ENCODE data around the gene SCMH1.

GRCh38 chr1:41046347-41046775, 195.7 kb downstream of the SCMH1 start:
- TF ChIP-seq CTCF (IDR thresholded peaks at IDR 0.05; ENCODE audit: low read length) (no peak), EZH2 (IDR thresholded peaks at IDR 0.05; ENCODE audit: borderline replicate concordance, low read length) (no peak)
